IPS DF 6.9 (cell line): ENCODE results near the gene UBE2D2.
"Not testable (repeated sequence)": the region's sequence is repeated elsewhere in the genome, so short reads cannot be mapped to it uniquely, and the experiment has no call there.

ENCODE experiments used
- DNase-seq: peaks from one replicate; pipeline ENCODE4 v3.0.0-alpha.2; 2013; ENCODE audit warnings: low read depth, low spot score
- H3K27ac ChIP-seq: one replicate; pipeline ENCODE4 v1.5.1; 2013; ENCODE audit warnings: low read length, control low read depth
- H3K27me3 ChIP-seq: 2 replicates; pipeline ENCODE4 v1.6.1; 2013; ENCODE audit warnings: mild to moderate bottlenecking, low read length; ENCODE audit not compliant: control insufficient read depth, insufficient read depth
- H3K36me3 ChIP-seq: 2 replicates; pipeline ENCODE4 v1.6.1; 2013; ENCODE audit warnings: low read length; ENCODE audit not compliant: control insufficient read depth, insufficient read depth
- H3K4me1 ChIP-seq: 2 replicates; pipeline ENCODE4 v1.6.1; 2013; ENCODE audit warnings: low read length; ENCODE audit not compliant: control insufficient read depth, insufficient read depth
- H3K4me3 ChIP-seq: 2 replicates; pipeline ENCODE4 v1.5.1; 2013; ENCODE audit warnings: mild to moderate bottlenecking, low read length
- H3K9me3 ChIP-seq: 2 replicates; pipeline ENCODE4 v1.6.1; 2013; ENCODE audit warnings: low read length, inconsistent platforms; ENCODE audit not compliant: control insufficient read depth, insufficient read depth
- WGBS: extraction: QIAGEN DNeasy Blood & Tissue Kit; methylation state at CpG from one replicate; pipeline ENCODE4 v1.1.7; 2013; ENCODE audit warnings: mixed read lengths, missing lambda C conversion rate; ENCODE audit not compliant: insufficient read length, insufficient coverage; 5-methylcytosine and 5-hydroxymethylcytosine counted together

The UBE2D2 gene

GRCh38 chr5:139560752-139561654 lies at the start of gene UBE2D2:
TSS of gene UBE2D2 (plus strand) at chr5:139561339. CDS start at chr5:139561792, 453 bp downstream.
- no CpG with 5 or more reads among the region's 89 CpGs for WGBS
- peak within 1 kb of the TSS; percentile 95 for H3K4me3 ChIP-seq
- no peak within 1 kb of the TSS for H3K27ac ChIP-seq
- peak; percentile 93 for DNase-seq
- no peaks in the 10 kb centered on the region for H3K27me3 ChIP-seq
- H3K4me1 ChIP-seq, result no peaks in the 10 kb centered on the region
- no peaks in the 10 kb centered on the region for H3K36me3 ChIP-seq
- no peaks in the 10 kb centered on the region for H3K9me3 ChIP-seq

DNA sequence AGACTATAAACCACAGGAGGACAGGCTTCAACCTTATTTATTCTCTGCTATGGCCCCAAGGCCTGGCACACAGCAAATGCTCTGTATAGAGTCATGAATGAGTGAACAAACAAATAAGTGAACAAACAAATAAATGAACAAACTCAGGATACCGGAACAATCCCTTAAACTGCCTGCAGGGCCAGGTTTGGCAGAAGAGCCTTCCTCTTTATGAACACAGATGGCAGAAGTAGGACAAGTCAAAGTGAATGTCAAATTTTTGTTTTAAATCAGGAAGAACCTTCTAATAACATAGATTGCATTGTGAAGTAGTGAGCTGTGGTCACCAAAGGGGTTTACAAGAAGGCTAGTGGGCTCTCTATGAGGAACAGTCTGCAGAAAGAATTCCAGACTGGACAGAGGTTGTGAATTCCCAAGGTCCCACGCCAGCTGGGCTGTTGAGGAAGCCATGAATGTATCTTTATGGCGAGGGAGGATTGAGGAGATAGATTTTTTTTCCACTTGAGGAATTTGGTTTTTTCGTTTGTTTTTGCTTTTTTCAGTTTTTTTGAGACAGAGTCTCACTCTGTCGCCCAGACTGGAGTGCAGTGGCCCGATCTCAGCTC lies 48.3 kb upstream of the UBE2D2 start:
- DNase-seq, result no peak
- no CpG with 5 or more reads among the region's 6 CpGs for WGBS
- Histone ChIP-seq H3K36me3 (no peaks in the 10 kb centered on the region), H3K9me3 (no peaks in the 10 kb centered on the region), H3K27ac (no peak overlapping the region), H3K4me3 (no peak overlapping the region), H3K4me1 (no peaks in the 10 kb centered on the region; the same call in 1 of the 2 replicates), H3K27me3 (no peaks in the 10 kb centered on the region)

DNA sequence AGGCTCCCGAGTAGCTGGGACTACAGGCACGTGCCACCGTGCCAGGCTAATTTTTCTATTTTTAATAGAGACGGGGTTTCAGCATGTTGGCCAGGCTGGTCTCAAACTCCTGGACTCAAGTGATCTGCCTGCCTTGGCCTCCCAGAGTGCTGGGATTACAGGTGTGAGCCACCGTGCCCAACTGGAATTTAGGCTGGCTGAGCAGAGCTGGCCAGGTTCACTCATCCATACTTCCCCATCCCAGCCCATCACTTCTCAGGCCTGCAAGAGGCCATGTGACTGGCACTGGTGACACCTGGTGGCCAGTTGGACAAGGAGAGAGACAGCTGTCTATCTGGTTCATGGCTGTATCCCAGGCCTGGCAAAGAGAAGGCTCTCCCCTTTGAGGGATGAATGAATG lies 47.7 kb upstream of the UBE2D2 start:
- not testable (repeated sequence) for H3K4me3 ChIP-seq, H3K27ac ChIP-seq, H3K36me3 ChIP-seq, H3K9me3 ChIP-seq, H3K4me1 ChIP-seq, H3K27me3 ChIP-seq
- peak; percentile 79 for DNase-seq
- no CpG with 5 or more reads among the region's 5 CpGs for WGBS

DNA sequence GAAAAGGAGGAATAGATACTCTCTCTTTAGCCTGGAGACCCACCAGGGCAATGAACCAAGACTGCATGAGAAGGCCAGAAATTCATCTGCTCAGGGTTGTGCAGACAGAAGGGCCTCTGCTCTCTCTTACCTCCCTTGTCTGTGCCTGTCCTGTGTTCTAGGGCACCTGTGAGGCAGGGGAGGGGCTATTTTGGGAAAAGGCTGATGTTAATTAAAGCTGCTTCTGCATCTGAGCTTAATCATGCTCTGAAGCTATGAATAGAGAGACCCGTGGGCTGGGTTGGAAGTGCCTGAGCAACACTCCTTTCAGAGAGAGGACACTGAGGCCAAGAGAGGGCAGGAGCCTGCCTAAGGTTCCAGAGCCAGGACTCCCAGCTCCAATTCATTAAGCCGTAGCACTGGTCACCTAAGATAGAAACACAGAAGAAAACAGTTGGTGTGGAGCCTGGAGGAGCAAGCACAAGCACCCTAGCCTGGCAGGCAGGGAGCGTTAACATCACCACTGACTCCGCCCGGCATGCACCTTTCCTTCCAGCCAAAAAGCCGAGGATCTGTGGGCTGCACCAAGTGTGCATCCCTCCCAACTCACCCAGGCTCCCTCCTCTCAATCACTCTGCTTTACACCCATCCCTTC lies 47.2 kb upstream of the UBE2D2 start:
- no peaks in the 10 kb centered on the region for H3K9me3 ChIP-seq
- no peak overlapping the region for H3K4me3 ChIP-seq
- WGBS, result no CpG with 5 or more reads among the region's 6 CpGs
- no peaks in the 10 kb centered on the region for H3K27me3 ChIP-seq
- H3K36me3 ChIP-seq, result no peaks in the 10 kb centered on the region
- H3K27ac ChIP-seq, result no peak overlapping the region
- H3K4me1 ChIP-seq, result no peaks in the 10 kb centered on the region; the same call in 1 of the 2 replicates
- DNase-seq, result no peak

- DNase-seq, result no peak
- Histone ChIP-seq H3K36me3 (no peaks in the 10 kb centered on the region), H3K9me3 (no peaks in the 10 kb centered on the region), H3K4me1 (no peaks in the 10 kb centered on the region; the same call in 1 of the 2 replicates), H3K27me3 (no peaks in the 10 kb centered on the region), H3K27ac (no peak overlapping the region), H3K4me3 (no peak overlapping the region)
- no CpG with 5 or more reads among the region's 2 CpGs for WGBS
These were observed 46.7 kb upstream of the UBE2D2 start for GRCh38 chr5:139514486-139514856.

GRCh38 chr5:139517683-139518564 lies 43.2 kb upstream of the UBE2D2 start:
- Histone ChIP-seq H3K36me3 (no peaks in the 10 kb centered on the region), H3K4me3 (peak overlapping the region; percentile 20; the same call in 1 of the 2 replicates), H3K27me3 (no peaks in the 10 kb centered on the region), H3K9me3 (no peaks in the 10 kb centered on the region), H3K4me1 (peaks cover 1% of the 10 kb centered on the region; the same call in 1 of the 2 replicates), H3K27ac (no peak overlapping the region)
- DNase-seq, result peak; percentile 75
- WGBS, result no CpG with 5 or more reads among the region's 56 CpGs

DNA sequence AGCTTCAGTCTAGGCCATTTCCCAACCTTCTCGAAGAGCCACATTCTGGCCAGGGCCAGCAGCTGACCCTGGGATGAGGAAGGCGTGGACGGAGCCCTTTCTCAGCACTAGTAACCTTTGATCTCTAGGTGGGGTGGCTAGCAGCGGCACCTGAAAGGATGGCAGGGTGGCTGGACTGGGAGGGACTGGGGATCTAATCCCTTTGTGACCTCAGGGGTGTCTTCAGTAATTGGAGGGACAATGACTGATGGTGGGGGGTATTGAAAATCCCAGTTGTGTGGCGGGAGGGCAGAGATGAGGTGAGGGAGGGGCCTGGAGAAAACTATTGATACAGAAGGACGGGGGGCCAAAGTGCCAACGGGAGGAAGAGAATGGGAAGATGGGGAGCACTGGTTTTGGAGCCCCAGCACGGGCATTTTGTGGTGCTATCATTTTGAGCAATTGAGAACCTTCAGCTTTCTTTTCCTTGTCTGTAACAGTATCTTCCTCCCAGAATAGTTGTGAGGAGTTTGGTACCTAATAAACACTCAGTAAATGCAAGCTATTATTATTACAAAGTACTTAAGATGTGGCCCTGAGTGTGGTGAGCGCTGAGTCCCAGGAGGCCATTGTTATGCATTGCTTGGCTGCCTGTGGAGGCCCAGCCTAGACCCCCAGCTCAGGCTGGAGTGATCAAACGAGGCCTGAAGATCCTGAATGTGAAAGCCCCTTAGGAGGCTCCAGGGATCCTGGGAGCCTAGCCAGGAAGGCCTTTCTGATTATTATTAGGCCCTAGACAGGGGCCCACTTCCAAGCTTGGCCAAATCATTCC lies 37.3 kb upstream of the UBE2D2 start:
- peaks cover 10% of the 10 kb centered on the region for H3K4me1 ChIP-seq
- WGBS, result no CpG with 5 or more reads among the region's 10 CpGs
- H3K4me3 ChIP-seq, result no peak overlapping the region
- DNase-seq, result peak; percentile 89
- no peaks in the 10 kb centered on the region for H3K9me3 ChIP-seq
- no peaks in the 10 kb centered on the region for H3K36me3 ChIP-seq
- no peaks in the 10 kb centered on the region for H3K27me3 ChIP-seq
- no peak overlapping the region for H3K27ac ChIP-seq

DNA sequence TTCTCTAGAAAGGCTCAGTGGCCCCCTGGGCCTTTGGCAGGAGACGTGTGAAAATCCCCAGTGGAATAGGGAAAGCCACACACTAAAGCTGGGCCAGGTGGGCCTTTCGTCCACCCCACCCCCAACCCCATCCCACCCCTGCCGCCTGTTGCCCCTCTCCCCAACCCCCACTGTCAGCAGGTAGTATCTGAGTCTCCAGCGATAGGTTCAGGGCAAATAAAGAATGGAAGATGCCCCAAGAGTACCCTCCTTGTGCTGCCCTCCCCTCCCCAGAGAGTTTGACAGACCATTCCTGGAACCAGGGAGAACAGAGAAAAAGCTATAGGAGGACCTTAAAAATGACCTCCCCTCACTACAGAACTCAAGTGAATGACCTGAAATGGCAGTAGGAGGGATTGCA lies 36.7 kb upstream of the UBE2D2 start:
- no peaks in the 10 kb centered on the region for H3K36me3 ChIP-seq
- no peaks in the 10 kb centered on the region for H3K9me3 ChIP-seq
- no peak for DNase-seq
- no peak overlapping the region for H3K27ac ChIP-seq
- no peak overlapping the region for H3K4me3 ChIP-seq
- H3K27me3 ChIP-seq, result no peaks in the 10 kb centered on the region
- no CpG with 5 or more reads among the region's 4 CpGs for WGBS
- peaks cover 10% of the 10 kb centered on the region for H3K4me1 ChIP-seq

GRCh38 chr5:139524940-139525585 lies 36.1 kb upstream of the UBE2D2 start:
- peaks cover 10% of the 10 kb centered on the region for H3K4me1 ChIP-seq
- WGBS, result no CpG with 5 or more reads among the region's 2 CpGs
- H3K27me3 ChIP-seq, result no peaks in the 10 kb centered on the region
- no peak for DNase-seq
- no peak overlapping the region for H3K4me3 ChIP-seq
- H3K36me3 ChIP-seq, result no peaks in the 10 kb centered on the region
- H3K9me3 ChIP-seq, result no peaks in the 10 kb centered on the region
- H3K27ac ChIP-seq, result no peak overlapping the region
